RWPE1 (cell line): ENCODE data around the gene SLC7A6.
A peak's percentile ranks its signal among the peaks of the same experiment; 100 is the strongest.

Experiments used
- CTCF ChIA-PET: fragments of 350-600 bp; sonication (Branson Sonifier 250); formaldehyde crosslinking; extraction: SDS; loops from one replicate; lab custom pipeline; 2021; lab: Yijun Ruan, JAX
- POLR2A ChIA-PET: fragments of 400-600 bp; formaldehyde crosslinking; extraction: SDS; loops from one replicate; lab custom pipeline; 2020; ENCODE audit warnings: antibody characterized with exemption; ENCODE audit not compliant: low non-redundant PET; lab: Yijun Ruan, JAX
- DNase-seq: peaks from one replicate; pipeline ENCODE4 v3.0.0; 2012; ENCODE audit warnings: low spot score
- H3K27ac ChIP-seq: fragments of 450-650 bp; 2 replicates; pipeline ENCODE4 v1.5.1; 2017
- CTCF ChIP-seq: fragments of 450-650 bp; conservative IDR thresholded peaks from 2 replicates; pipeline ENCODE4 v1.5.1; 2017; ENCODE audit warnings: low read depth, mild to moderate bottlenecking

The SLC7A6 gene

GRCh38 chr16:68310774-68311511 is 46.6 kb downstream of the SLC7A6 start, which contains the start of the genes PRMT7 and SLC7A6OS:
PRMT7 (plus strand) TSS chr16:68311019; CDS start chr16:68315980, 4,961 bp downstream.
SLC7A6OS (minus strand) TSS chr16:68310946; CDS start chr16:68310926, 20 bp downstream.
- no peak for TF ChIP-seq CTCF
- ChIA-PET CTCF (interaction anchor here (0.6 to 1.2 kb wide), 5 partner anchors 10 to 173 kb away, joined by 3 to 5 read pairs (median 3); no protein-coding TSS in a partner anchor), POLR2A (interaction anchor here (0.6 to 1.2 kb wide), 5 partner anchors 12 to 74 kb away, joined by 3 to 9 read pairs (median 4); no protein-coding TSS in a partner anchor)
- peak; percentile 97 for DNase-seq
- H3K27ac ChIP-seq, result peak within 1 kb of the TSS; percentile 82

GRCh38 chr16:68313116-68313515 is 48.8 kb downstream of the SLC7A6 start:
- DNase-seq, result no peak
- CTCF ChIA-PET, result no interaction called here
- POLR2A ChIA-PET, result no interaction called here
- no peak for TF ChIP-seq CTCF
- H3K27ac ChIP-seq, result no peak overlapping the region; the same call in 1 of the 2 replicates

DNA sequence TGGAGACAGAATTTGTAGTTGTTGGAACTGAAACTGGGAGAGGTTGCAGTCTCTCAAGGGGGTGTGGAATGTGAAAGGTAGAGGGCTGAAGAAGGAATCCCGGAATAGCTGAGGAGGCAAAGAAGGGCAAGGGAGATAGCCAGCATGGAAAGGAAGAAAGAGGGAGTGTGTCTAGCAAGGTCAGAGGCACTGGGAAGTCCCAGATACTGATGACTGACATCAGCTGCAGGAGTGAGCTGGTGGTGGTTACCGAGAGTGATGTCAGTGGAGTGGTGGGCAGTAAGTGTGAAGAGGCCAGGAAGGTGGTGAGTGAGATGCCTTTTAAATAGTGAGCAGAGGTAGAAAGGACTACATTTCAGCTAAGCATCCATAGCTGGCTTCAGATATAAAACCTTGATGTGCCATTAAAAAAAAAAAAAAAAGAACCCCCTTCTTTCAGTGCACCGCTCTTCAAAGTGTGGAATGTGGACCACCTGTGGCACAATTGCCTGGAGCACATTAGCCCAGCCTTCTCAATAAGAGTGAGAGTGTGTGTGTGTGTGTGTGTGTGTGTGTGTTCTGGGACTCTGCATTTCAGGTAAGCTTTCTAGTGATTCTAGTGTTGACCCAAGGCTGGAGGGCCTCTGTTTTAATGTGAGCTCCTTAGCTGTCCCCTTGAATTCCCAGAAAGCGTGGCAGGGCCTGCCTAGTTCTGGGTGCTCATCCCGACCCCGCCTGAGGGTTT is 55.0 kb downstream of the SLC7A6 start:
- no peak for DNase-seq
- H3K27ac ChIP-seq, result no peak overlapping the region
- CTCF ChIA-PET, result interaction anchor here (1.2 to 1.9 kb wide), 2 partner anchors 9 to 58 kb away, joined by 3 to 8 read pairs; no protein-coding TSS in a partner anchor
- POLR2A ChIA-PET, result no interaction called here
- TF ChIP-seq CTCF, result no peak

DNA sequence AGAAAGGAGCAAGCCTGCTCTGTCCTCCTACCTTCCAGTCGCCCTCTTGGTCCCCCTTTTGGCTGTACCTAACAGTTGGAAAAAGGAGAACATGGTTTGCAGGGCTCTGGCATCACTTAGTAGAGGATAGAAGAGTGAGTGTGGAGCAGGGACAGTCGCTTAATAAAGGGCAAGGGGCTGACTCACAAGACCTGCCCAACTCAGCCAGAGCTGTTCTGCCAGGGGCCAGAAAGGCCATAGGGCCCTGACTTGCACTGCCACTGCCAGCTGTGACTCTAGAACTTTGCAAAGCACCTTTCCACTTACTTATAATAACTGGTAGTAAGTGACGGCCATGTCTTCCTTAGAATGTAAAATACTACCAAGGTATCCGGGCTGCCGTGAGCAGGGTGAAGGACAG is 60.0 kb downstream of the SLC7A6 start:
- POLR2A ChIA-PET, result no interaction called here

DNA sequence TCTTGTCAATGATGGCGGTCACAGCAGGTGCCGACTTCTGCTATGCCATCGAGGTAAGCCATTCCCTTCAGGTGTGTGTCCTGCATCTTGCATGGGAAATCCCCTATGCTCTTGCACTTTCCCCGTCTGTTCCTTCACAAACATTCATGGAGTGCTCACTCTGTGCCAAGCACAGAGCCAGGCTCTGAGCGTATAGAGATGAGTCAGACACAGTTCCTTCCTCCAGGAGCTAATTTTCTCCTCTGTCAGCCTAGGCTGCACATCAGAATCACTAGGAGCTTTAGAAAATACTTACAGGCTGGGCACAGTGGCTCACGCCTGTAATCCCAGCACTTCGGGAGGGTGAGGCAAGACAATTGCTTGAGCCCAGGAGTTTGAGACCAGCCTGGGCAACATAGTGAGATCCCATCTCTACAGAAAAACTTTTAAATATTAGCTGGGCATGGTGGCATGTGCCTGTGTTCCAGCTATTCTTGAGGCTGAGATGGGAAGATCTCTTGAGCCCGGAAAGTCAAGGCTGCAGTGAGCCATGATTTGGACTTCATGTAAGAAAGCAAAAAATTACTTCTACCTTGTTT is 60.5 kb downstream of the SLC7A6 start:
- POLR2A ChIA-PET, result no interaction called here
- no peak for TF ChIP-seq CTCF
- H3K27ac ChIP-seq, result 0 out of 2 replicates have a peak overlapping the region, but pooled peaks have one; percentile 10
- DNase-seq, result no peak
- CTCF ChIA-PET, result interaction anchor here (0.9 kb wide), 1 partner anchor 61 kb away, joined by 4 read pairs; no protein-coding TSS in a partner anchor

More for the DNA sequence above, 60.0 kb downstream of the SLC7A6 start:
- no peak for DNase-seq
- TF ChIP-seq CTCF, result no peak
- 0 out of 2 replicates have a peak overlapping the region, but pooled peaks have one; percentile 10 for H3K27ac ChIP-seq
- CTCF ChIA-PET, result interaction anchor here (0.6 to 0.9 kb wide), 2 partner anchors 40 to 61 kb away, joined by 4 to 5 read pairs; no protein-coding TSS in a partner anchor
